Trophoblast cell (in vitro differentiated cells and primary cell): ENCODE measurements around the gene VWA3B. TPM values are rescaled to one million over a fixed set of nuclear protein-coding genes. Genes with fewer than 3 reads are reported as not detected.

ENCODE experiments used
- DNase-seq, 2 donors: peaks; one replicate each; pipeline ENCODE4 v3.0.0-alpha.2; 2016
- H2AFZ ChIP-seq: 2 replicates; pipeline ENCODE4 v1.6.1; 2013; ENCODE audit warnings: low read length, moderate library complexity, mild to moderate bottlenecking; ENCODE audit not compliant: insufficient read depth, poor library complexity
- H2AK5ac ChIP-seq: 2 replicates; pipeline ENCODE4 v1.6.1; 2013; ENCODE audit warnings: mild to moderate bottlenecking, low read length
- H2BK120ac ChIP-seq: 2 replicates; pipeline ENCODE4 v1.6.1; 2013; ENCODE audit warnings: low read length, mild to moderate bottlenecking, moderate library complexity; ENCODE audit not compliant: insufficient read depth, poor library complexity
- H2BK12ac ChIP-seq: 2 replicates; pipeline ENCODE4 v1.6.1; 2013; ENCODE audit warnings: mild to moderate bottlenecking, low read length, moderate library complexity
- H2BK5ac ChIP-seq: 2 replicates; pipeline ENCODE4 v1.6.1; 2013; ENCODE audit warnings: low read length, low read depth, moderate library complexity, mild to moderate bottlenecking; ENCODE audit not compliant: poor library complexity
- H3K14ac ChIP-seq: 2 replicates; pipeline ENCODE4 v1.6.1; 2013; ENCODE audit warnings: mild to moderate bottlenecking, low read length
- H3K18ac ChIP-seq: 2 replicates; pipeline ENCODE4 v1.6.1; 2013; ENCODE audit warnings: mild to moderate bottlenecking, low read length
- H3K23ac ChIP-seq: 2 replicates; pipeline ENCODE4 v1.6.1; 2013; ENCODE audit warnings: low read length
- H3K27ac ChIP-seq: 2 replicates; pipeline ENCODE4 v1.5.1; 2013; ENCODE audit warnings: low read depth, mild to moderate bottlenecking, inconsistent platforms, low read length, moderate library complexity
- H3K27me3 ChIP-seq: 2 replicates; pipeline ENCODE4 v1.6.1; 2013; ENCODE audit warnings: inconsistent platforms, mild to moderate bottlenecking, low read length, moderate library complexity; ENCODE audit not compliant: insufficient read depth
- H3K36me3 ChIP-seq, 2 experiments: 1 replicate in 1 of 2; 2 replicates in 1 of 2; pipeline ENCODE4 v1.6.1; 2013; ENCODE audit warnings: low read length in 2 of 2, mild to moderate bottlenecking in 2 of 2, moderate library complexity in 1 of 2; ENCODE audit not compliant: insufficient read depth in 2 of 2, control insufficient read depth in 1 of 2
- H3K4ac ChIP-seq: 2 replicates; pipeline ENCODE4 v1.6.1; 2013; ENCODE audit warnings: low read depth, mild to moderate bottlenecking, low read length, moderate library complexity
- H3K4me1 ChIP-seq, 2 experiments: 1 replicate in 1 of 2; 2 replicates in 1 of 2; pipeline ENCODE4 v1.6.1; 2013; ENCODE audit warnings: low read length in 2 of 2, mild to moderate bottlenecking in 2 of 2, moderate library complexity in 1 of 2; ENCODE audit not compliant: insufficient read depth in 2 of 2, control insufficient read depth in 1 of 2
- H3K4me2 ChIP-seq: 2 replicates; pipeline ENCODE4 v1.6.1; 2013; ENCODE audit warnings: inconsistent platforms, mild to moderate bottlenecking, low read length, moderate library complexity
- H3K4me3 ChIP-seq: 2 replicates; pipeline ENCODE4 v1.5.1; 2013; ENCODE audit warnings: mild to moderate bottlenecking, low read depth, low read length, inconsistent platforms
- H3K79me1 ChIP-seq: one replicate; pipeline ENCODE4 v1.6.1; 2013; ENCODE audit warnings: low read length
- H3K79me2 ChIP-seq: 2 replicates; pipeline ENCODE4 v1.6.1; 2013; ENCODE audit warnings: low read length, mild to moderate bottlenecking; ENCODE audit not compliant: control insufficient read depth, insufficient read depth, poor library complexity
- H3K9ac ChIP-seq: 2 replicates; pipeline ENCODE4 v1.6.1; 2013; ENCODE audit warnings: mild to moderate bottlenecking, low read length
- H3K9me3 ChIP-seq: 2 replicates; pipeline ENCODE4 v1.6.1; 2013; ENCODE audit warnings: low read depth, mild to moderate bottlenecking, control low read depth, inconsistent platforms, low read length; ENCODE audit not compliant: insufficient read depth
- H4K12ac ChIP-seq: 2 replicates; pipeline ENCODE4 v1.6.1; 2013; ENCODE audit warnings: low read depth, mild to moderate bottlenecking, low read length, moderate library complexity
- H4K8ac ChIP-seq: 2 replicates; pipeline ENCODE4 v1.6.1; 2013; ENCODE audit warnings: low read depth, mild to moderate bottlenecking, low read length, moderate library complexity
- H4K91ac ChIP-seq: one replicate; pipeline ENCODE4 v1.6.1; 2013; ENCODE audit warnings: low read depth, mild to moderate bottlenecking, low read length, moderate library complexity
- WGBS: extraction: QIAGEN DNeasy Blood & Tissue Kit; methylation state at CpG from one replicate; pipeline ENCODE4 v1.1.7; 2013; ENCODE audit warnings: missing lambda C conversion rate; ENCODE audit not compliant: insufficient read length, insufficient coverage; ENCODE audit errors: extremely low coverage; 5-methylcytosine and 5-hydroxymethylcytosine counted together
- polyA plus RNA-seq: library from polyadenylated mRNA; stranded (reverse); fragments of 200-250 nt; gene quantifications from 2 replicates; pipeline ENCODE4 v1.2.3, GENCODE V29; 2013

Gene VWA3B, protein sequence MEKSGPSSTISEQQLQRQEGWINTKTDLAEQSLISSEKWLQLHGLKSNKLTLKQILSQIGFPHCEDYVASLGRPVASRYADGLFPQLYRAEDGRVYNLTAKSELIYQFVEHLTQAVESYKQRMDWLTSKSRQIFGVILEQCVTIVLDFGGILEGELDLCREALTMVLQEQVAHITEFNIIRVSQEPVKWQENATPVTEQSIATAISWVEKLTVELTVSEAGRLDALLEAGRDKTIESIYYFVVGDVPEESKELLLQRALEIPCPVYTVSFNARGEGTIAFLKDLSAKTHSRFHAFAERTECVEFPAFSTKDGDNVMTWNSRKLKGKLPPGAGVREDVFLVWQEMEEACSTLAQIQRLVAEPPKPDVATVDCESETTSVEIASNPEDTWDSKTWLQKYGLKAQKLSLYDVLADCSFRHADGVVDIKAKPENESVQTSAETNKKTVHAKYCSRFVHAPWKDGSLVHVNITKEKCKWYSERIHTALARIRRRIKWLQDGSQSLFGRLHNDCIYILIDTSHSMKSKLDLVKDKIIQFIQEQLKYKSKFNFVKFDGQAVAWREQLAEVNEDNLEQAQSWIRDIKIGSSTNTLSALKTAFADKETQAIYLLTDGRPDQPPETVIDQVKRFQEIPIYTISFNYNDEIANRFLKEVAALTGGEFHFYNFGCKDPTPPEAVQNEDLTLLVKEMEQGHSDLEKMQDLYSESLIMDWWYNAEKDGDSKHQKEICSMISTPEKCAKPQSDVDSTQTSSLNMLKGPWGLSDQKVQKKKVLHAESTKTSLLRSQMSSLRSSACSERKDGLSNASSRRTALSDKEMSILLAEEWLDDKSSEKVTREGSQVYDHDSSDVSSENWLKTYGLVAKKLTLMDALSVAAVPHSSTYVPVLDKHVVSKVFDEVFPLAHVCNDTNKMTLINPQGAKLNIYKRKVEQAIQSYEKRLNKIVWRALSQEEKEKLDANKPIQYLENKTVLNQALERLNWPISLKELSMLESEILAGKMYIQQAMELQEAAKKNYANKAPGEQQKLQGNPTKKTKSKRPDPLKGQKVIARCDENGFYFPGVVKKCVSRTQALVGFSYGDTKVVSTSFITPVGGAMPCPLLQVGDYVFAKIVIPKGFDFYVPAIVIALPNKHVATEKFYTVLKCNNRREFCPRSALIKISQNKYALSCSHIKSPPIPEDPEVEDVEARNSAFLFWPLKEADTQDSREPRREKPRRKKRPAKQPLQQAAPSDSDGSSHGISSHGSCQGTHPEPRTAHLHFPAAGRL (N-terminal part only)
- 0.18 TPM in 1 of 2 replicates, not detected in the other for polyA plus RNA-seq

DNA sequence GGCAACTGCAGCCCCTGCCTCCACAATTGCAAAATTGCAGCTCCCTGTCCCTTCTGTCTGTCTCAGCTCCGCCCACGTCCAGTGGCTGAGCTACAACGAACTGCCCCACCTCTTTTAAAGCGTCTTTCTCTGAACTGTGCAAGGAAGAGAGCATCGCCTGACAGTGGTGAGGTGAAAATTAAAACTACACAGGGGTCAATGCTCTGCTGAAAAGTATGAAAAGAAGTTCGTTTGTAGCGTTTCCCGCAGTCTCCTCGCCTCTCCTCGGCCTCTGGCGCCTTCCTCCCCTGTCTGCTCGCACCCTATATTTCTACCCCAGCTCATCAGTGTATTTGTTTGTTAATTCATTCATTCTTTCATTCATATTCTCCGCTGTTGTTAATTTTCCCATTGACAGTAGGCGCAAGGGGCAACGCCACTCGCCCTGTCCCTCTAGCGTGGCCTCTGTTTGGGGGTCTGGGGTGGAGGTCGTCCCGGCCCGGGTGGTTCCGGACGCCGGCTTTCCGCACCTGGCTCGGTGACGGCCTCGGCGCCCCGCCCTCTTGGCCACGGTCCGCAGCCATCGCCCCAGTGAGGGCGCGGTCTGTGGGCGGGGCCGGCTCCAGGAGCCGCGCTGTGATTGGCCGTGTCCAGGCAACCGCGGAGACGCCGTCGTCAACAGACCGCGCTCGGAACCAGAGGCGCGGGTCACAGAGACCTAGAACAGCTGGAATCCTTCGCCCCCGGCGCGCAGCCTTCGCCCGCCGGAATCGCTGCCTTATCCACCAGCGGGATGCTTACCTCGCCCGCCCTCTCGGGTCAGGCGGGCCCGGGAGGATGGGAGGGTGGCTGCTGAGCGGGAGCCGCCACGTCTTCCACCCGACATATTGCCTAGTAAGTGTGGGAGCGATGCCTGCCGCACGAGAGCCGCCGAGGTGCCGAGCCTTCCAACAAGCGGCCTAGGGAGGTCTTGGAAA lies at the start of gene VWA3B:
TSS of gene VWA3B (plus strand) at position 677 of the 956 bp plus-strand sequence. CDS start 5,926 bp downstream, outside the sequence.
- Histone ChIP-seq H3K79me1 (no peaks in the 10 kb centered on the region), H4K91ac (no peak within 1 kb of the TSS), H2AFZ (peak within 1 kb of the TSS; percentile 17), H3K27ac (no peak within 1 kb of the TSS), H3K4ac (no peak within 1 kb of the TSS), H3K79me2 (no peaks in the 10 kb centered on the region), H2BK120ac (no peak within 1 kb of the TSS), H3K9ac (peak within 1 kb of the TSS; percentile 28), H2BK5ac (no peak within 1 kb of the TSS), H4K8ac (no peak within 1 kb of the TSS), H3K9me3 (peaks cover 3% of the 10 kb centered on the region), H3K4me2 (peak within 1 kb of the TSS; percentile 96), H4K12ac (no peak within 1 kb of the TSS), H3K18ac (no peak within 1 kb of the TSS), H3K4me3 (peak within 1 kb of the TSS; percentile 80), H3K4me1 (peaks cover 3 to 10% of the 10 kb centered on the region in 2 experiments), H3K14ac (no peak within 1 kb of the TSS), H3K23ac (no peak within 1 kb of the TSS), H2BK12ac (no peak within 1 kb of the TSS), H3K36me3 (no peaks in the 10 kb centered on the region), H2AK5ac (no peak within 1 kb of the TSS), H3K27me3 (no peaks in the 10 kb centered on the region)
- DNase-seq: peak; percentile 94 to 97
- WGBS: no CpG with 5 or more reads among the region's 74 CpGs

GRCh38 chr2:98037206-98037605 lies 49.8 kb upstream of the VWA3B start:
- Histone ChIP-seq H3K4me2 (no peak overlapping the region), H3K18ac (no peak overlapping the region), H4K8ac (no peak overlapping the region), H3K14ac (no peak overlapping the region), H3K36me3 (no peaks in the 10 kb centered on the region), H4K91ac (no peak overlapping the region), H3K4me1 (no peaks in the 10 kb centered on the region), H3K9me3 (no peaks in the 10 kb centered on the region), H3K27me3 (no peaks in the 10 kb centered on the region), H3K79me1 (no peaks in the 10 kb centered on the region), H4K12ac (no peak overlapping the region), H2BK120ac (no peak overlapping the region), H2BK5ac (no peak overlapping the region), H3K4me3 (no peak overlapping the region), H2BK12ac (no peak overlapping the region), H3K4ac (no peak overlapping the region), H3K27ac (no peak overlapping the region), H3K23ac (no peak overlapping the region), H2AFZ (no peak overlapping the region), H3K9ac (no peak overlapping the region), H2AK5ac (no peak overlapping the region), H3K79me2 (no peaks in the 10 kb centered on the region)
- no CpG with 5 or more reads among the region's 2 CpGs for WGBS
- no peak for DNase-seq

GRCh38 chr2:98037666-98038336 lies 49.2 kb upstream of the VWA3B start:
- no peak overlapping the region for H3K18ac ChIP-seq
- H3K79me1 ChIP-seq: no peaks in the 10 kb centered on the region
- no peaks in the 10 kb centered on the region for H3K4me1 ChIP-seq
- no peak overlapping the region for H3K4me2 ChIP-seq
- H4K8ac ChIP-seq: no peak overlapping the region
- H4K12ac ChIP-seq: no peak overlapping the region
- no peaks in the 10 kb centered on the region for H3K79me2 ChIP-seq
- H3K4me3 ChIP-seq: no peak overlapping the region
- no peak overlapping the region for H3K4ac ChIP-seq
- H2BK5ac ChIP-seq: no peak overlapping the region
- no peak overlapping the region for H4K91ac ChIP-seq
- H3K14ac ChIP-seq: no peak overlapping the region
- H3K27ac ChIP-seq: no peak overlapping the region
- no peaks in the 10 kb centered on the region for H3K36me3 ChIP-seq
- no peaks in the 10 kb centered on the region for H3K27me3 ChIP-seq
- H2BK12ac ChIP-seq: no peak overlapping the region
- WGBS: no CpG with 5 or more reads among the region's 2 CpGs
- no peak overlapping the region for H2BK120ac ChIP-seq
- H2AFZ ChIP-seq: no peak overlapping the region
- H3K23ac ChIP-seq: no peak overlapping the region
- no peak overlapping the region for H3K9ac ChIP-seq
- H3K9me3 ChIP-seq: no peaks in the 10 kb centered on the region
- no peak for DNase-seq
- H2AK5ac ChIP-seq: no peak overlapping the region
